Heart left ventricle (tissue), 16 donors: Measurements from ENCODE around the gene ZYX. TPM values are rescaled to one million over a fixed set of nuclear protein-coding genes. Genes with fewer than 3 reads are reported as not detected.
A peak's percentile ranks its signal among the peaks of the same experiment; 100 is the strongest.

Source experiments
- ATAC-seq, 4 donors: fragments of 200-7000 bp; cut with Tn5 transposase; one replicate each; pipeline ENCODE4 v1.9.1; 2020 to 2022; ENCODE audit warnings: moderate library complexity in 4 of 4, mild to moderate bottlenecking in 3 of 4, moderate number of reproducible peaks in 1 of 4
- DNase-seq, 5 donors: peaks; one replicate each; pipeline ENCODE4 v3.0.0-alpha.2; 2020
- H3K27ac ChIP-seq, 12 donors: fragments of 200-600 bp; sonication (generic) in 4 of 12; one replicate each; pipeline versions ENCODE4 v1.5.0 to v1.8.0; 2016 to 2022; ENCODE audit warnings: mild to moderate bottlenecking in 2 of 12
- H3K27me3 ChIP-seq, 9 donors: fragments of 200-600 bp; sonication (generic) in 2 of 9; one replicate each; pipeline versions ENCODE4 v1.5.1 to v1.8.0; 2016 to 2022; ENCODE audit warnings: mild to moderate bottlenecking in 3 of 9
- H3K36me3 ChIP-seq, 9 donors: fragments of 200-600 bp; sonication (generic) in 2 of 9; one replicate each; pipeline versions ENCODE4 v1.5.0 to v1.8.0; 2018 to 2022; ENCODE audit warnings: mild to moderate bottlenecking in 2 of 9
- H3K4me1 ChIP-seq, 12 donors: fragments of 200-600 bp; sonication (generic) in 4 of 12; one replicate each; pipeline versions ENCODE4 v1.5.0 to v1.8.0; 2016 to 2022; ENCODE audit warnings: mild to moderate bottlenecking in 3 of 12
- H3K4me3 ChIP-seq, 12 donors: fragments of 200-600 bp; sonication (generic) in 4 of 12; one replicate each; pipeline versions ENCODE4 v1.5.0 to v1.8.0; 2017 to 2022; ENCODE audit warnings: mild to moderate bottlenecking in 9 of 12, moderate library complexity in 4 of 12
- H3K9me3 ChIP-seq, 12 donors: fragments of 200-600 bp; sonication (generic) in 4 of 12; one replicate each; pipeline versions ENCODE4 v1.5.0 to v1.8.0; 2016 to 2022; ENCODE audit warnings: mild to moderate bottlenecking in 1 of 12
- CTCF ChIP-seq, 12 donors: fragments of 200-600 bp; sonication (generic) in 4 of 12; IDR thresholded peaks; one replicate each; pipeline versions ENCODE4 v1.5.0 to v1.8.0; 2018 to 2022; ENCODE audit warnings: antibody characterized with exemption in 12 of 12, mild to moderate bottlenecking in 5 of 12
- POLR2A ChIP-seq, 2 donors: fragments of 450-650 bp; IDR thresholded peaks; one replicate each; pipeline ENCODE4 v1.6.1; 2017; ENCODE audit warnings: antibody characterized with exemption in 2 of 2, mild to moderate bottlenecking in 2 of 2, moderate library complexity in 2 of 2
- WGBS, 4 donors: extraction: QIAGEN DNeasy Blood & Tissue Kit in 2 of 4; methylation state at CpG; one replicate each; pipeline versions ENCODE4 v1.1.5 to v1.1.7; 2013 to 2018; 5-methylcytosine and 5-hydroxymethylcytosine counted together
- intact Hi-C, 10 donors: fragments of 100-400 bp; cut with DNase I; formaldehyde crosslinking; loops; one replicate each; pipeline versions ENCODE4 v1.11.1 to v1.14.2; 2022
- polyA plus RNA-seq, 2 donors: library from polyadenylated mRNA; stranded (reverse); fragments of 200-250 nt; gene quantifications; one replicate each; pipeline ENCODE4 v1.2.3, GENCODE V29; 2013
- total RNA-seq, 9 donors: library from RNA; depleted of rRNA in 2 of 9; stranded (reverse); fragments of >200 nt in 2 of 9; fragmentation: NEBNext Ultra II Directional in 3 of 9; extraction: Animal tissue kit (Norgen Biotek cat#: 25700) in 3 of 9; gene quantifications; one replicate each; pipeline versions ENCODE4 v1.1.0 to v1.2.4, GENCODE V29; 2016 to 2023
- donor health status: ischemic (EF 13 %, LVEDD 7.1; RV severe dilation, severe dysfunction).
- donor health status: healthy with polysubstance abuse.
- donor health status: DM: no; HTN: yes; CAD: no.
- donor health status: DM: no; HTN: no; CAD: no.
- donor health status: ischemic (EF 25% LVEDD 6.9; RV normal size, moderate dysfunction).
- donor health status: ischemic (EF 25% LVEDD 5.7; RV mildly dilated, moderate dysfunction).
- donor health status: healthy.
- donor health status: DM: yes; HTN: yes; CAD: no.
- donor health status: ischemic (EF 35%, LVEDD 5.7; RV mildly dilated, moderate dysfunction).
- donor health status: nonischemic (EF 11% LVEDD 7.7; RV severe dilation, severe dysfunction).
- donor health status: DM: yes; HTN: yes; CAD: no.
- donor health status: PGD.
- donor health status: ischemic (EF 29% LVEDD 5.4; RV normal size, mild dysfunction).
- donor health status: nonischemic (EF 23%, LVEDD 6.1; RV moderate dilation, normal function).

ZYX gene
- total and polyA plus RNA-seq, 11 donors: 55.9 to 217 (median 79.4) TPM

DNA sequence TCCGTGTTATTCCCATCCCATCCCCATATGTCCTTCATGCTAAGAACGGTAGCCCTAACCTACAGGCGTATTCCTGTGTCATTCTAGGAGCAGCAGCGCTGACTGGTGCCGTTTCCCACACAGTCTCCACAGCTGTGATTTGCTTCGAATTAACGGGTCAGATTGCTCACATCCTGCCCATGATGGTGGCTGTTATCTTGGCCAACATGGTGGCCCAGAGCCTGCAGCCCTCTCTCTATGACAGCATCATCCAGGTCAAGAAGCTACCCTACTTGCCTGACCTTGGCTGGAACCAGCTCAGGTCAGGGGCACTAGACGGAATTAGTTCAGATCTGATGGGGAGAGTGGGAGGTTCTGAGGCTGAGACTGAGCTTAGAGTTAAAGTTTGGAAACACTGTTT lies 39.3 kb upstream of the ZYX start:
- Histone ChIP-seq H3K9me3 (no peaks in the 10 kb centered on the region), H3K4me3 (no peak overlapping the region), H3K4me1 (peaks cover 0 to 10% (median 0%) of the 10 kb centered on the region in 12 donors), H3K36me3 (no peaks in the 10 kb centered on the region), H3K27me3 (peaks cover 0 to 59% (median 9%) of the 10 kb centered on the region in 9 donors), H3K27ac (no peak overlapping the region)
- no peak for TF ChIP-seq CTCF (IDR thresholded peaks at IDR 0.05)
- TF ChIP-seq POLR2A (IDR thresholded peaks at IDR 0.05): no peak
- no peak for DNase-seq
- whole genome bisulfite sequencing, 4 donors: 87 to 93% (median 90%) methylated on average over 8 of the region's 8 CpGs
- intact Hi-C loops: no loop called here
- ATAC-seq: no peak

- peaks cover 0 to 10% (median 0%) of the 10 kb centered on the region in 12 donors for H3K4me1 ChIP-seq
Observed at GRCh38 chr7:143343596-143343995, 37.5 kb upstream of the ZYX start.

GRCh38 chr7:143345428-143345900 lies 35.7 kb upstream of the ZYX start:
- intact Hi-C loops: no loop called here
- H3K27me3 ChIP-seq: peaks cover 0 to 42% (median 9%) of the 10 kb centered on the region in 9 donors
- H3K36me3 ChIP-seq: no peaks in the 10 kb centered on the region
- TF ChIP-seq CTCF (IDR thresholded peaks at IDR 0.05): peak in 11 of 12 donors; percentile 11 to 54 (median 32)
- TF ChIP-seq POLR2A (IDR thresholded peaks at IDR 0.05): no peak
- no peak overlapping the region for H3K27ac ChIP-seq
- DNase-seq (peak; percentile 28 to 76 (median 46)), ATAC-seq (peak in 3 of 4 donors; percentile 74 to 83 (median 79))
- H3K4me3 ChIP-seq: peak overlapping the region in 5 of 12 donors; percentile 1 to 48 (median 21)
- peaks cover 0 to 10% (median 0%) of the 10 kb centered on the region in 12 donors for H3K4me1 ChIP-seq
- no peaks in the 10 kb centered on the region for H3K9me3 ChIP-seq
- WGBS, 4 donors: 4 to 14% (median 7%) methylated on average over 35 of the region's 35 CpGs

More at GRCh38 chr7:143343596-143343995, 37.5 kb upstream of the ZYX start:
- DNase-seq: no peak
- 79 to 92% (median 91%) methylated on average over 3 of the region's 3 CpGs for WGBS, 4 donors
- intact Hi-C loops: no loop called here
- no peak for ATAC-seq
- Histone ChIP-seq H3K27ac (no peak overlapping the region), H3K4me3 (no peak overlapping the region), H3K27me3 (peaks cover 0 to 51% (median 9%) of the 10 kb centered on the region in 9 donors), H3K36me3 (no peaks in the 10 kb centered on the region), H3K9me3 (no peaks in the 10 kb centered on the region)
- no peak for TF ChIP-seq CTCF (IDR thresholded peaks at IDR 0.05)
- TF ChIP-seq POLR2A (IDR thresholded peaks at IDR 0.05): no peak

- Histone ChIP-seq H3K9me3 (no peaks in the 10 kb centered on the region), H3K4me3 (no peak overlapping the region), H3K27ac (no peak overlapping the region), H3K4me1 (peaks cover 0 to 10% (median 0%) of the 10 kb centered on the region in 12 donors), H3K36me3 (no peaks in the 10 kb centered on the region), H3K27me3 (peaks cover 0 to 39% (median 9%) of the 10 kb centered on the region in 9 donors)
- DNase-seq (no peak), ATAC-seq (peak in 1 of 4 donors; percentile 24)
- intact Hi-C loops: no loop called here
- TF ChIP-seq CTCF (IDR thresholded peaks at IDR 0.05): no peak
- TF ChIP-seq POLR2A (IDR thresholded peaks at IDR 0.05): no peak
- 81 to 87% (median 85%) methylated on average over 4 of the region's 4 CpGs for WGBS, 4 donors
Observed at GRCh38 chr7:143346018-143346417, 35.1 kb upstream of the ZYX start.
